Omental fat pad (tissue), 4 donors: ENCODE measurements around the gene DIO1. TPM values are rescaled to one million over a fixed set of nuclear protein-coding genes. Genes with fewer than 3 reads are reported as not detected.

Source experiments
- ATAC-seq: fragments of 150-250 bp; one replicate; pipeline ENCODE4 v1.9.1; 2016; ENCODE audit warnings: mild to moderate bottlenecking, moderate library complexity; ENCODE audit not compliant: low FRiP score
- DNase-seq: peaks from one replicate; pipeline ENCODE4 v3.0.0-alpha.2; 2019; ENCODE audit warnings: low spot score
- total RNA-seq, 4 donors: library from RNA; depleted of rRNA; stranded (reverse); fragments of >200 nt; gene quantifications; one replicate each; pipeline ENCODE4 v1.1.0, GENCODE V29; 2016
- TF ChIP-seq, protein P1 (sequence below), 3 donors: fragments of 450-650 bp; IDR thresholded peaks; one replicate each; pipeline ENCODE4 v1.5.1; 2016 to 2017; ENCODE audit warnings: antibody characterized with exemption in 3 of 3, mild to moderate bottlenecking in 3 of 3, moderate library complexity in 2 of 3

Gene DIO1
- total RNA-seq, 4 donors from 2014 or later: not detected

DNA sequence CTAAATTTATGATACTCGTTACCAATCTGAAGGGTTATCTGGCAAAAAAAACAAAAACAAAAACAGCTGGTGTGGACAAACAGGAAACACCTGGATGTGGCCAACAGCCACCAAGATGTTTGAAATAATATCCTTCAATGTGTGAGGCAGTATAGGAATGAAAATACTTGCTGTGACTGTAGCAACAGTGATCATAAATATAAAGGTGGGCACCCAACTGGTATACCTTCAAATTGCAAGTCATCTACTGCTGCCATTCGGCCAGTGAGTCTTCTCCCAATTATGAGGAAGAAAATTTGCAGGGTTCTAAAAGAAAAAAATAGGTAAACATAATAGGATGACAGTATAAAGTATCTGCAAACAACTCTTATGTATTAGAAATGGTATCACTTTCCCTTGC is 5.3 kb upstream of the DIO1 start:
- DNase-seq: no peak
- no peak for ATAC-seq
- TF ChIP-seq, protein P1, sequence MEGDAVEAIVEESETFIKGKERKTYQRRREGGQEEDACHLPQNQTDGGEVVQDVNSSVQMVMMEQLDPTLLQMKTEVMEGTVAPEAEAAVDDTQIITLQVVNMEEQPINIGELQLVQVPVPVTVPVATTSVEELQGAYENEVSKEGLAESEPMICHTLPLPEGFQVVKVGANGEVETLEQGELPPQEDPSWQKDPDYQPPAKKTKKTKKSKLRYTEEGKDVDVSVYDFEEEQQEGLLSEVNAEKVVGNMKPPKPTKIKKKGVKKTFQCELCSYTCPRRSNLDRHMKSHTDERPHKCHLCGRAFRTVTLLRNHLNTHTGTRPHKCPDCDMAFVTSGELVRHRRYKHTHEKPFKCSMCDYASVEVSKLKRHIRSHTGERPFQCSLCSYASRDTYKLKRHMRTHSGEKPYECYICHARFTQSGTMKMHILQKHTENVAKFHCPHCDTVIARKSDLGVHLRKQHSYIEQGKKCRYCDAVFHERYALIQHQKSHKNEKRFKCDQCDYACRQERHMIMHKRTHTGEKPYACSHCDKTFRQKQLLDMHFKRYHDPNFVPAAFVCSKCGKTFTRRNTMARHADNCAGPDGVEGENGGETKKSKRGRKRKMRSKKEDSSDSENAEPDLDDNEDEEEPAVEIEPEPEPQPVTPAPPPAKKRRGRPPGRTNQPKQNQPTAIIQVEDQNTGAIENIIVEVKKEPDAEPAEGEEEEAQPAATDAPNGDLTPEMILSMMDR (IDR thresholded peaks at IDR 0.05): no peak

DNA sequence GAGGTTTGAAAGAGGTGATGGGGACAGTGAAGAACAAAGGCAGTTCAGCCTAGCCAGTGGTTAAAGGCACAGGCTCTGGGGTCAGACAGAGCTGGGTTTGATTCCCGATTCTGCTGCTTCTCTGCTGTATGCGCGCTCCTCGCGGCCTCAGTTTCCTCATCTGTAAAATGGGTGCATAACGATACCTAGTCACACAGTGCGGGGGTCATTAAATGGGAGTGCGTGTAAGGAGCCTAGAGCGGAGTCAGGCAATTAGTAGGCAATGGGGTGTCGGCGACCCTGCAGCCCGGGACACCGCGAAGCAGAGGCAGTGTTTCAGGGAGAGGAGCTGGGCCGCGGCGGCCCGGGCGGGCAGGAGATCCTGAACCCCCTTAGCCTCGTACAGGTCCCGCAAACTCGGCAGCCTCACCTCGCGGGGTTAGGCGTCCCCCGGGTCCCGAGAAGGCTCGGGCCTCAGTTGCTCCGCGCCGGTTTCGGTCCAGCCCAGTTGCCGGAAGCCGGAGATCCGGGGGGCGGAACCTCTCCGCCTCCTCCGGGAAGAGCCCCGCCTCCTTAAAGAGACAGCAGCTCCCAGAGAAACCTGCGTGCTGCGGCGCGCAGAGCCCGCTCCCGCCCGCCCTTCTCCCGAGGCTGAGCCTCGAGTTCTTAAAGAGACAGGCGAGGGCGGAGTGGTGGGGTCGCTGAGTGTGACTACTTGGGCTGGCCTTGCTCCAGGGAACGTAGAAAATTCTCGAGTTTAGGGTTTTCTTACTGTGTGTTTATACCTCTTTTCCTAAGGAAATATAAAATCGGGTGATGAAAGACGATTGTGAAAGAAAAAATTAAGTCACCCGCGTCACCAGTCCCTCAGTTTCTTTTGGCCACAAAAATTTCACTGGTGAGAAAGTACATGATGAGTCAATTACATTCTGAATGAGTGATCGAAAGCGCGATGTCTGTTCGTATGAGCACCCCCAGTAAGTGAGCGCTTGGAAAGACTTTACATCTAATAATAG is 4.4 kb upstream of the DIO1 start, which contains the start of gene YIPF1:
Gene YIPF1, minus strand, starts transcription at position 494 of the 995 bp plus-strand sequence. CDS start 860 bp downstream, outside the sequence.
- peak; percentile 99 for ATAC-seq
- DNase-seq: peak; percentile 59
- TF ChIP-seq, protein P1 (IDR thresholded peaks at IDR 0.05): no peak

DNA sequence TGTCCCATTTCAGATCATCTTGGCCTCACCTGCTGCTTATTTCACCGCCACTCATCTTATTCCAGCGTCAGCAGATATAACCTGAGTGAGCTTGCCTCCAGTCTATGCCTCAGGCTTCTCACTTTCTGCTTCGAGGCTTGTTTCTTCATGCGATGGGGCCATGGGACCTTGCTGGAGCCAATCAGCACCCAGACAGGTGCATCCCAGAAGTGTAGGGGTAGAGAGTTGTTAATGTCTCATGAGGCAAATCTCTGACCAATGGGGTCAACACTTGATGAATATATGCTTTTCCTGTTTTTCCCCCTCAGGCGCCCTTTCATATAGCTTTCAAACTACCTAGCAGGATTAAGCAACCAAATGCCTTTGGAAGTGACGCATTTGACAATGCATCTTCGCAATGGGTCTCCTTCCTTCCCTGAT is 3.5 kb upstream of the DIO1 start:
- no peak for ATAC-seq
- no peak for DNase-seq
- TF ChIP-seq, protein P1 (IDR thresholded peaks at IDR 0.05): no peak

DNA sequence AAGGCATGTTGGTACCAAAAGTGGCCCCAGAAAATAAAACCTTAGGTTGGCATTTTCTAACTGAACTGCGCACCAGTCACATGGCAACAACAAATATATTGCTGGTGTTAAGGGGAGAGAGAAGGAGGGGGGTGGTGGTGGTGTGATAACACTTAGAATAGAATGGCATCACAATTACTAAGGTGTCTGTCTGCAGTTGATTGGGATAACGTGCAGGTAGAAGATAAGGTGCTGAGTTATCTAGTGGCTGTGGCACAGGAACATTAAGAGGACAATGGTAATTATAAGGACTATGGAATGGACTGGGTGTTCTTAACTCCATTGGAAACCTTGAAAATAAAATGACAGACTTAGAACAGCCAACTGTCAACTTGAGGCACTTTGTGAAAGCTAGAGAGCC is 3.0 kb upstream of the DIO1 start:
- ATAC-seq (no peak), DNase-seq (no peak)
- TF ChIP-seq, protein P1 (IDR thresholded peaks at IDR 0.05): no peak

DNA sequence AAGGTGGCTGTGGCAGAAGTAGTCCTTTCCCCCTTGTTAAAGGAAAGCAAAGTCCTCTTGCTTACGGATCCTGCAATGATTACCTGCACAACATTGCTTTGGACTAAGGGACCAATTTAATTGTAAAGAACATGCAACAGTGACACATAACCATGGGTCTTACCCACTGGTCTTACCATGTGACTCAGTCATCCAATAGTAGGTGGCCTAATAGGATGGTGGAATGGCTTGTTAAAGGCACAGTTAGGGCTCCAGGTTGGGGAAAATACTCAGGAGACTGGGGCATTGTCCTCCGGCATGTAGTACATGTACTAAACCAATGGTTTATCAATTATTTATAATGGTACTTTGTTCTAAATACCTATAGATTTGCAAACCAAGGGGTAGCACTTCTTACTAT is 2.3 kb upstream of the DIO1 start:
- ATAC-seq (no peak), DNase-seq (no peak)
- TF ChIP-seq, protein P1 (IDR thresholded peaks at IDR 0.05): no peak

DNA sequence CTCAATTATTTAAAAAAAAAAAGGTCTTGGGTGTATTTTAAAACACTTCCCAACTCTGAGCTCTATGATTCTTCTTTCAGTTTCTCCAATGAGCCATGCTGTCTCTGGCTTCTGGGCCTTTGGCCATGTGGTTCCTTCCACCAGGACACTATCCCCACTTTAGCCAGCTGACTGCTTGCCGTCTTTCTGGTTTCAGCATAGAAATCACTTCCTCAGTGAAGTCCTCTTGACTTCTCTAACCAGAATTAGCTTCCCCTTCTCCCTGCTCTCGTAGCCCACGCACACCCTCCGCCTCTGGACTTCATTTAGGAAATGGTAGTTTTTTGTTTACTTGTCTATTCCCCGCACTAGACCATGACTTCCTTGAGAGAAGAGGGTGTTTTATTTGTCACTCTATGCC is 1.1 kb upstream of the DIO1 start:
- DNase-seq (no peak), ATAC-seq (no peak)
- TF ChIP-seq, protein P1 (IDR thresholded peaks at IDR 0.05): no peak

DNA sequence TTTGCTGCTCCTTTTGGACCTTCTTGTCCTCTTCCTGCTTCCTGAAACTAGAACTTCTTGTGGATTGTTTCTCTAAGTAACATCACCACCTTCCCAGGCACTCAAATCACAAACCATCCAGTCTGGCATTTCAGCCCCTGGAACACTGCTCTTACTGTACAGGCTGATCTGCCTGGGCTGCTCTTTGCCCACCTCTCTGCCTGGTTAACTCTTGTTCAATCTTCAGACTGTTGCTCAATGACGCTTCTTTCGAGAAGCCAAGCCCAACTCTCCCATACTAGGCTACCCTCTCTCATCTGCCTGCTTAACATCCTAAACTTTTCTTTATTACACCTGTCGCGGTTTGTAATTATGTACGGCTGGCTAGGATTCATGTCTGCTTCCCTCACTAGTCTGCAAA is 657 bp downstream of the DIO1 start:
- DNase-seq (no peak), ATAC-seq (no peak)
- TF ChIP-seq, protein P1 (IDR thresholded peaks at IDR 0.05): no peak
